CD4-positive, alpha-beta T cell (primary cell): Measurements from ENCODE around the gene TCP11L1. TPM values are rescaled to one million over a fixed set of nuclear protein-coding genes. Genes with fewer than 3 reads are reported as not detected.
"Not testable (repeated sequence)": the region's sequence is repeated elsewhere in the genome, so short reads cannot be mapped to it uniquely, and the experiment has no call there.

ENCODE experiments used
- ATAC-seq: fragments of 200-7000 bp; cut with Tn5 transposase; one replicate; pipeline ENCODE4 v1.10.0; 2022; ENCODE audit warnings: mild to moderate bottlenecking; ENCODE audit not compliant: poor library complexity
- CTCF ChIA-PET: fragments of 350-600 bp; sonication (Branson Sonifier 250); formaldehyde crosslinking; loops from one replicate; lab custom pipeline; 2021; ENCODE audit warnings: antibody characterized with exemption, inconsistent platforms; lab: Charles Lee
- POLR2A ChIA-PET: fragments of 350-600 bp; sonication (Branson Sonifier 250); formaldehyde crosslinking; loops from one replicate; lab custom pipeline; 2021; ENCODE audit warnings: antibody characterized with exemption, inconsistent platforms; lab: Charles Lee
- DNase-seq, 14 experiments: peaks; one replicate each; pipeline ENCODE4 v3.0.0-alpha.2; 2013 to 2020; ENCODE audit warnings: mixed read lengths in 2 of 14
- H3K27ac ChIP-seq, 2 donors: one replicate each; pipeline versions ENCODE4 v1.5.1 to v1.7.0; 2013; ENCODE audit warnings: low read length in 2 of 2, low read depth in 1 of 2, mild to moderate bottlenecking in 1 of 2
- H3K27me3 ChIP-seq, 2 experiments: 1 replicate in 1 of 2; 2 replicates in 1 of 2; pipeline versions ENCODE4 v1.6.1 to v1.7.0; 2013; ENCODE audit warnings: low read length in 2 of 2, control low read depth in 1 of 2, mild to moderate bottlenecking in 1 of 2, moderate library complexity in 1 of 2; ENCODE audit not compliant: insufficient read depth in 2 of 2, control insufficient read depth in 1 of 2
- H3K36me3 ChIP-seq: one replicate; pipeline ENCODE4 v1.6.1; 2013; ENCODE audit warnings: low read length, control low read depth; ENCODE audit not compliant: insufficient read depth
- H3K4me1 ChIP-seq: one replicate; pipeline ENCODE4 v1.6.1; 2013; ENCODE audit warnings: low read length, control low read depth; ENCODE audit not compliant: insufficient read depth
- H3K4me3 ChIP-seq: one replicate; pipeline ENCODE4 v1.5.1; 2013; ENCODE audit warnings: mild to moderate bottlenecking, low read length, moderate library complexity
- H3K9me3 ChIP-seq, 2 experiments: 1 replicate in 1 of 2; 2 replicates in 1 of 2; pipeline versions ENCODE4 v1.6.1 to v1.7.0; 2013; ENCODE audit warnings: low read length in 2 of 2, mild to moderate bottlenecking in 2 of 2, control low read depth in 1 of 2, moderate library complexity in 1 of 2; ENCODE audit not compliant: control insufficient read depth in 1 of 2, insufficient read depth in 1 of 2
- H3K27ac Mint-ChIP-seq: one replicate; pipeline ENCODE4 v1.8.0; 2020; ENCODE audit warnings: mixed read lengths
- H3K27me3 Mint-ChIP-seq: one replicate; pipeline ENCODE4 v1.8.0; 2021; ENCODE audit warnings: mixed read lengths
- H3K36me3 Mint-ChIP-seq: one replicate; pipeline ENCODE4 v1.8.0; 2021; ENCODE audit warnings: low read depth, mixed read lengths
- H3K4me1 Mint-ChIP-seq: one replicate; pipeline ENCODE4 v1.8.0; 2021; ENCODE audit warnings: low read depth, mixed read lengths
- H3K4me3 Mint-ChIP-seq: one replicate; pipeline ENCODE4 v1.8.0; 2020; ENCODE audit warnings: mild to moderate bottlenecking, mixed read lengths
- H3K9me3 Mint-ChIP-seq: one replicate; pipeline ENCODE4 v1.8.0; 2020; ENCODE audit warnings: mixed read lengths
- CTCF ChIP-seq: fragments of 200-600 bp; IDR thresholded peaks from one replicate; pipeline ENCODE4 v1.8.0; 2022; ENCODE audit warnings: antibody characterized with exemption, mild to moderate bottlenecking
- intact Hi-C, 2 experiments: fragments of 100-400 bp; cut with DNase I in 1 of 2; cut with micrococcal nuclease in 1 of 2; formaldehyde crosslinking; loops; one replicate each; pipeline versions ENCODE4 v1.15.1 to v1.9.0; 2023 to 2025; cut with DNase I, micrococcal nuclease
- total RNA-seq, 174 experiments: library from RNA in 2 of 174; stranded (reverse) in 2 of 174; gene quantifications; one replicate each; pipeline ENCODE4 v1.2.3 and lab custom pipeline; 2021 to 2026

The TCP11L1 gene
- total RNA-seq, 2 experiments from 2014 or later = 9.8 to 11.9 TPM

GRCh38 chr11:33044285-33044756 lies 4.9 kb downstream of the TCP11L1 start:
- Histone ChIP-seq H3K4me1 (peaks cover 12% of the 10 kb centered on the region), H3K27me3 (no peaks in the 10 kb centered on the region), H3K36me3 (peaks cover 30% of the 10 kb centered on the region), H3K27ac (no peak overlapping the region), H3K4me3 (no peak overlapping the region), H3K9me3 (no peaks in the 10 kb centered on the region)
- no peak overlapping the region for H3K4me3 Mint-ChIP-seq
- H3K27me3 Mint-ChIP-seq = no peaks in the 10 kb centered on the region
- peaks cover 49% of the 10 kb centered on the region for H3K36me3 Mint-ChIP-seq
- CTCF ChIA-PET = interaction anchor here (1.0 kb wide), 1 partner anchor 21 kb away, joined by 3 read pairs; no protein-coding TSS in a partner anchor
- H3K4me1 Mint-ChIP-seq = peaks cover 17% of the 10 kb centered on the region
- TF ChIP-seq CTCF = no peak
- intact Hi-C loops = loop anchor here in 1 of 2 experiments (10.0 kb wide), 1 partner anchor 460 kb away; the partner anchor contains the start of gene EIF3M
- DNase-seq (no peak), ATAC-seq (no peak)
- POLR2A ChIA-PET = interaction anchor here (1.3 kb wide), 1 partner anchor 28 kb away, joined by 4 read pairs; the partner anchor contains the start of gene DEPDC7
- no peak overlapping the region for H3K27ac Mint-ChIP-seq
- H3K9me3 Mint-ChIP-seq = no peaks in the 10 kb centered on the region

DNA sequence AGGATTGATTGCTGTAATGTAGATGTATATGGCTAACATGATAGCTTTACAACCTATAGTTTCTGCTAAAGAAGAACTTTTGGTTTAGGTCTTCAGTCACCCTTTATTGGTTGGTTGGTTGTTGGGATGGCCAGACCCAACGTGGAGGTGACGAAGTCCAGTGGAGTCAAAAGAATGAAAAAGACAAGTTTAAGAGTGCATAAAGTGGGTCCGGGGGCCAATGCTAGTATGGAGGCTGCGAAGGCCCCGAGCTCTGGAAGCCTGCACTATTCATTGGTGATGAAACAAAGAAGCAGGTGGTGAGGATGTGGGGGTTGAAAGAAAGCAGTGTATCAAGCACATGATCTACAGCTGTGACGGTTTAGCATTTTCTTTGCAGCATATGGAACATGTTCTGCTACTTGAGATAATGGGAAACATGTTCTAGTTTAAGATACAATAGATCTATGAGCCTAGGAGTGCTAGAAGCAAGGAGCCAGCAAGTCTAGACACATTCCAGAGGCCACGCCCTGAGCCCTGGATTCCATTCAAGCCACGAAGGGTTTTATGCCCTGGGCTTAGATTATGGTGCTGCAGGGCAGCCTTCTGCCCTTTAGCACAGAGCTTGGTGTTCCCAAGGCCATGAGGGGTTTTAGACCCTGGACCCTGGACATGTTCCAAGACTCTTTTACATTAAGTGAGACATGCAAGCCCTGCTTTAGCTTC lies 6.3 kb downstream of the TCP11L1 start:
- POLR2A ChIA-PET = interaction anchor here (1.3 kb wide), 1 partner anchor 30 kb away, joined by 4 read pairs; the partner anchor contains the start of gene DEPDC7
- Mint-ChIP-seq H3K27ac (no peak overlapping the region), H3K27me3 (no peaks in the 10 kb centered on the region), H3K9me3 (no peaks in the 10 kb centered on the region), H3K4me3 (no peak overlapping the region), H3K36me3 (peaks cover 56% of the 10 kb centered on the region), H3K4me1 (peaks cover 15% of the 10 kb centered on the region)
- intact Hi-C loops = loop anchor here in 1 of 2 experiments (10.0 kb wide), 1 partner anchor 461 kb away; the partner anchor contains the start of gene EIF3M
- Histone ChIP-seq H3K9me3 (no peaks in the 10 kb centered on the region), H3K4me1 (peaks cover 3% of the 10 kb centered on the region), H3K36me3 (peaks cover 30% of the 10 kb centered on the region), H3K4me3 (no peak overlapping the region), H3K27me3 (no peaks in the 10 kb centered on the region), H3K27ac (no peak overlapping the region)
- CTCF ChIA-PET = no interaction called here
- no peak for DNase-seq
- TF ChIP-seq CTCF = no peak
- ATAC-seq = no peak

DNA sequence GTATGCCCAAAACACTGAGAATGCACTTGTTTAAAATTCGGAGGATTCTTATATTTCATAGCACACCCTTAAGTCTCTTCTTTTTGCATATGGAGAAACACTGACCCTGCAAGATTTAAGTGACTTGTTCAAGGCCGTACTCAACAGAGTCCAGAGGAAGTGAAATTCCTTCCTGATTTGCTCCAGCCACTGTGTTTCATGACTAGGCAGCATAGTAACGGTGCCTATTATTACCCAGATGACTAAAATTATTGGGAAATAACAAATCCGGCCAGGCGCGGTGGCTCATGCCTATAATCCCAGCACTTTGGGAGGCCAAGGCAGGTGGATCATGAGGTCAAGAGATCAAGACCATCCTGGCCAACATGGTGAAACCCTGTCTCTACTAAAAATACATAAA lies 9.3 kb downstream of the TCP11L1 start:
- intact Hi-C loops = loop anchor here in 1 of 2 experiments (10.0 kb wide), 1 partner anchor 464 kb away; the partner anchor contains the start of gene EIF3M
- peaks cover 37% of the 10 kb centered on the region for H3K36me3 ChIP-seq
- H3K27me3 Mint-ChIP-seq, H3K4me1 ChIP-seq, H3K9me3 ChIP-seq, POLR2A ChIA-PET, H3K4me1 Mint-ChIP-seq, H3K9me3 Mint-ChIP-seq, H3K27ac Mint-ChIP-seq, H3K27me3 ChIP-seq, H3K4me3 Mint-ChIP-seq, CTCF ChIA-PET, H3K4me3 ChIP-seq, H3K27ac ChIP-seq, ATAC-seq: not testable (repeated sequence)
- H3K36me3 Mint-ChIP-seq = peaks cover 52% of the 10 kb centered on the region
- peak in 2 of 14 experiments; percentile 34 to 49 for DNase-seq

- H3K9me3 Mint-ChIP-seq, H3K4me1 Mint-ChIP-seq, POLR2A ChIA-PET, H3K4me3 Mint-ChIP-seq, H3K4me1 ChIP-seq, DNase-seq, H3K27ac ChIP-seq, H3K27me3 ChIP-seq, ATAC-seq, H3K9me3 ChIP-seq, CTCF ChIA-PET, H3K27ac Mint-ChIP-seq, H3K27me3 Mint-ChIP-seq, H3K4me3 ChIP-seq: not testable (repeated sequence)
- H3K36me3 Mint-ChIP-seq = peaks cover 46% of the 10 kb centered on the region
- H3K36me3 ChIP-seq = peaks cover 33% of the 10 kb centered on the region
- intact Hi-C loops = loop anchor here in 1 of 2 experiments (10.0 kb wide), 1 partner anchor 465 kb away; the partner anchor contains the start of gene EIF3M
Observed at GRCh38 chr11:33049565-33050408, 10.4 kb downstream of the TCP11L1 start.
